DND-41 (cell line): Measurements from ENCODE around the gene COBL.

Experiments used
- EZH2 ChIP-seq: IDR thresholded peaks from 3 replicates; pipeline ENCODE4 v1.6.1; 2012; ENCODE audit warnings: borderline replicate concordance, low read depth, mild to moderate bottlenecking, moderate library complexity, low read length, inconsistent platforms; ENCODE audit not compliant: severe bottlenecking
- TF ChIP-seq, protein P1 (sequence below): IDR thresholded peaks from 2 replicates; pipeline ENCODE4 v1.5.1; 2012; ENCODE audit warnings: borderline replicate concordance, low read length, moderate library complexity, mild to moderate bottlenecking; ENCODE audit not compliant: poor library complexity, severe bottlenecking; ENCODE audit errors: extremely low read depth

- no peak for TF ChIP-seq EZH2
- TF ChIP-seq, protein P1, sequence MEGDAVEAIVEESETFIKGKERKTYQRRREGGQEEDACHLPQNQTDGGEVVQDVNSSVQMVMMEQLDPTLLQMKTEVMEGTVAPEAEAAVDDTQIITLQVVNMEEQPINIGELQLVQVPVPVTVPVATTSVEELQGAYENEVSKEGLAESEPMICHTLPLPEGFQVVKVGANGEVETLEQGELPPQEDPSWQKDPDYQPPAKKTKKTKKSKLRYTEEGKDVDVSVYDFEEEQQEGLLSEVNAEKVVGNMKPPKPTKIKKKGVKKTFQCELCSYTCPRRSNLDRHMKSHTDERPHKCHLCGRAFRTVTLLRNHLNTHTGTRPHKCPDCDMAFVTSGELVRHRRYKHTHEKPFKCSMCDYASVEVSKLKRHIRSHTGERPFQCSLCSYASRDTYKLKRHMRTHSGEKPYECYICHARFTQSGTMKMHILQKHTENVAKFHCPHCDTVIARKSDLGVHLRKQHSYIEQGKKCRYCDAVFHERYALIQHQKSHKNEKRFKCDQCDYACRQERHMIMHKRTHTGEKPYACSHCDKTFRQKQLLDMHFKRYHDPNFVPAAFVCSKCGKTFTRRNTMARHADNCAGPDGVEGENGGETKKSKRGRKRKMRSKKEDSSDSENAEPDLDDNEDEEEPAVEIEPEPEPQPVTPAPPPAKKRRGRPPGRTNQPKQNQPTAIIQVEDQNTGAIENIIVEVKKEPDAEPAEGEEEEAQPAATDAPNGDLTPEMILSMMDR: no peak
These were observed 263.3 kb downstream of the COBL start for GRCh38 chr7:51053160-51053925.
